ENCODE results near the gene ELAVL1.
"Not testable (repeated sequence)": the region's sequence is repeated elsewhere in the genome, so short reads cannot be mapped to it uniquely, and the experiment has no call there.

ELAVL1 gene

DNA sequence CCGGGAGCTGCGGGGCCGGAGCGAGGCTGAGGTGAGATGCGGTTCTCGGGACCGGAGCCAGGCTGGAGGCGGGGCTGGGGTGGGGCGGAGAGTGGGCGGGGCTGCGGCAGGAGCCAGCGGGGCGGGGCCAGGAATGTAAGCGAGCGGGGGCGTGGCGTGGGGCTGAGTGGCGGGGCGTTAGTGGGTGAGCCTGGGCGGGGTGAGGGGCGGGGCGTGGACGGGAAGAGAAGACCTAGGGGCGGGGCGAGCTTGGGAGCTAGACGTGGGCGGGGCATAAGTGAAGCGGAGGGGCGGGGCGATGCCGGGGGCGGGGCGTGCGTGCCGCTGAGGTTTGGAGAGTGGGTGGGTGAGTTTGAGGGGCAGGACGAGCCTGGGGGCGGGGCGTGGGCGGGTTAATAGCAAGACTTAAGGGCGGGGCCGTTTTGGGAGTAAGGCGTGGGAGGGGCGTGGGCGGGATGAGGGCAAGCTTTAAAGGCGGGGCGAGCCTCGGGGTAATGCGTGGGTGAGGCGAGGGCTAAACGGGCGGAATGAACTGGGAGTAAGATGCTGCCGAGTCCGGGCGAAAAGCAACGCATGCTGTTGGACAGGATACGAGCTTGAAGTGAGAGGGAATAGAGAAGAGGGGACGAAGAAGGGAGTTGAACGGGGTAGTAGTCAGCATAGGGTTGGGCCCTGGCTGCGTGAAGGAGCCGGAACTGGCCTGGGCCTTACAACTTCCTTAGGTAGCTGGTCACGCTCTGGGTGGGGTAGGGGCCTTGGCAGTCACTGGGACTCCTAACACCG lies 84.7 kb downstream of the ELAVL1 start:
- DNase-seq: peak; percentile 98

- DNase-seq: peak; percentile 96
Observed at GRCh38 chr19:7919610-7920518, 85.6 kb downstream of the ELAVL1 start, which contains the start of gene SNAPC2. SNAPC2 (plus strand) TSS chr19:7920338; CDS start chr19:7920367, 29 bp downstream.

- DNase-seq: no peak
Observed at GRCh38 chr19:7918615-7919421, 86.6 kb downstream of the ELAVL1 start.

- not testable (repeated sequence) for DNase-seq
Observed at GRCh38 chr19:7918062-7918614, 87.3 kb downstream of the ELAVL1 start.

GRCh38 chr19:7917267-7918061 lies 88.0 kb downstream of the ELAVL1 start:
- DNase-seq: peak; percentile 55

DNA sequence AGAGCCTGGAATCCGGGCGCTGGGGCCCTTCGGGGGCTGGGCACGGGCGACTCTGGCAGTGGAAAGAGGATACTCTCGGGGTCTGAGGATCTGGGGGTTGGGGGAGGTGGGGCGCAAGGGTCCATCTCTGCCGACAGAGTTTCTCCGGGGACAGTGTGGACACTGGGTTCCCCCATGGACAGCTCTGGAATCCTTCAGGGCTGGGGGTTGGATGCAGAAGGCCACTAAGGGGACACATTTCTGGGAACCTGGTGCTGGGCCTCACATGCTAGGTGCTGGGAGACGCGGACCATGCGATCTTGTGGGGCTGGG lies 88.5 kb downstream of the ELAVL1 start:
- DNase-seq: no peak

DNA sequence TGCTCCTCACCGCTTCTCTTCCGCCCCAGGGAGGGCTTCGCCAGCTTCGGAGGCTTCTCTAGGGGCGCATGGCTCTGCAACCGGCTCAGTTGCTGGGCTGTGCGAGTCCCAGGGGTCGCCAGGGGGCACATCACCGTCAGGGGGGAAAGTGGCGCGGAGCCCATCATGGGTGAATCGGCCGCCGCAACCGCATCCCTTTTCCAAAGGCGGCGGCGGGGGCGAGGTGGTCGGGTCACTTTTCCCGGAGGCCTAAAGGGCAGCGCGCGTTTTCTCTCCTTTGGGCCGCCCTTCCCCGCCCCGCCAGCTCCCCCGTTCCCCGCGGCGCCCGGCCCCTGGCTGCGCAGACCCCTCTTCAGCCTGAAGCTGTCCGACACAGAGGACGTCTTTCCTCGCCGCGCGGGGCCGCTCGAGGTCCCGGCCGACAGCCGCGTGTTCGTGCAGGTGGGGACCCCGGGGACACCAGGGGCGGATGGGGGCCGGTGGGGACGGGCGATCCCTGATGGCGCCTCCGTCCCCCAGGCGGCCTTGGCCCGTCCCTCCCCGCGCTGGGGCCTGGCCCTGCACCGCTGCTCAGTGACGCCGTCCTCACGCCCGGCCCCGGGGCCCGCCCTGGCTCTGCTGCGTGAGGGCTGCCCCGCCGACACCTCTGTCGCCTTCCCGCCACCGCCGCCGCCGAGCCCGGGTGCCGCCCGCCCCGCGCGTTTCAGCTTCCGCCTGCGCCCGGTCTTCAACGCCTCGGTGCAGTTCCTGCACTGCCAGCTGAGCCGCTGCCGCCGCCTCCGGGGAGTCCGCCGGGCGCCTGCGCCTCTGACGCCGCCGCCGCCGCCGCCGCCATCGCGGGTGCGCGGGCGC lies 89.1 kb downstream of the ELAVL1 start:
- peak; percentile 57 for DNase-seq

- no peak for DNase-seq
Observed at GRCh38 chr19:7915250-7916102, 90.0 kb downstream of the ELAVL1 start.

DNA sequence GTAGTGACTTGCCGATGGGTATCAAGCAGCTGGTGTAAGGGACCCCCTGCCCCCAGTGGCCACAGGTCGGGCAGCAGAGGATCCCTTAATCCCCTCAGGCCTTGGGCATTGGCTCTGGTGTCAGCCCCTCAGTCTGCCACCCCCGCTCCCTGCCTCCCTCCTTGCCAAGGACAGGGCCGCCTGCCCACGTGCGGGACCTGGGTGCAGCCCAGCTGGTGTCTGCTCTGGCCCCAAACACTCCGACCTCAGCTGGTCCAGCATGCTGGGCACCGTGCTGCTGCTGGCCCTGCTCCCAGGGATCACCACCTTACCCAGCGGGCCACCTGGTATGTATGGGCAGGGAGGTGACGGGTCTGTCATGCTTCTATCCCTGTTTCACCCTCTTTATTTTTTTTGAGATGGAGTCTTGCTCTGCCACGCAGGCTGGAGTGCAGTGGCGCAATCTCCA lies 90.8 kb downstream of the ELAVL1 start, which contains the start of gene TGFBR3L:
Gene TGFBR3L (plus strand): TSS at position 233 of the 448 bp plus-strand sequence.
- DNase-seq: no peak

- DNase-seq: no peak
Observed at GRCh38 chr19:7914099-7914498, 91.3 kb downstream of the ELAVL1 start.

DNA sequence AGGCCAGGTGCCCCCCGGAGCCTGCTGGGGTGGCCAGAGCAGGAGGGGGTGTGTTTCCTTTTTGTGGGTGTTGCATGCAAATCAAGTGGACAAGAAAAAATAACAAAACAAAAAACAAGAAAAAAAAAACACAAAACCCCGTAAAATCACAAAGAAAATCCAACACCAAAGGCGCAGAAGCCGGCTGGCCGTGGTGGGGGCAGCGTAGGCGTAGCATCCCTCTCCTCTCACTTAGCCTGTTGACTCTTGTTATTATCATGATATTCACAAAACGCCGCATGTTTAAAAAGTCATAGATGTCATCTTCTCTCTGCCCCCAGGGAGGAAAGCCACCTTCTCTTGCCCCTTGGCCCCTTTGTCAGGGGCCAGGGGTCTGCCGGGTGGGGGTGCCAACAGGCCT lies 91.8 kb downstream of the ELAVL1 start:
- DNase-seq: no peak

DNA sequence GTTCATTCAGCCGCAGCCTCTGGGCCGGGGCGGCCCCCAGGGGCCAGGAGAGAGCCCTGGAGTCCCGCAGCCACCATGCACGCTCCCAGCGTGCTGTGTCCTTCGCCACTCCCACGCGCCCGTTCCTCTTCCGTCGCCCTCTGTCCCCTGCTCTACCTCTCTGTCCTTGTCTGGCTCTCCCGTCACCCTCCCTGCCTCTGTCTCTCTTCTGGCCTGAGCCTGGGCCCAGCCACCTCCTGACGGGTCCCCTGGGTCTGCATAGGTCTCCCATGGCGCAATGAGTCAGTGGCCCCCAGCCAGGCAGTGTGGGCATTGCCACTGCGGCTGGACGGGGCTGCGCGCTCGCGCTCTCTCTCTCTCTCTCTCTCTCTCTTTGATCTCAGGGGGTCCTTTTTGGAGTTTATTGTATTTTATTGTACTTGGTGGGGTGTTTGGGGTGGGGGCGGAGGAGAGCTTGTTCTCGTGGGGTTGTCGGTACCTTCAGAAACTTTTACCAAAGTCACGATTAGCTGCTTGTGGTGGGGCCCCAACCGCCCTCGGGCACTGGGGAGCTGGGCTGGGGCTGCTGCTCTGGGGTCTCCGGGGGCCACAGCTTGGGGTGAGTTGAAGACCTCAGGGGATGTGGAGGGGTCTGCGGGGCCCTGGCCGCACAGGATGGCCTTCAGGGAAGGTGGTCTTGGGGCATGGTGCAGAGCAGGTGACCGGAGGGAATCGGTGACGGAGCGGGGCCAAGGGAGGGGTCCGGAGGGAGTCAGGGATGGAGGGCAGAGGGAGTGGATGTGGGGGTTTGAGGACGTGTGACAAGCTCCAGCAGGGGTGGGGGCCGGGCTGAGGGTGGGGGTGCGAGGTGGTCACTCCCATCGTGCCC lies 92.5 kb downstream of the ELAVL1 start:
- no peak for DNase-seq

DNA sequence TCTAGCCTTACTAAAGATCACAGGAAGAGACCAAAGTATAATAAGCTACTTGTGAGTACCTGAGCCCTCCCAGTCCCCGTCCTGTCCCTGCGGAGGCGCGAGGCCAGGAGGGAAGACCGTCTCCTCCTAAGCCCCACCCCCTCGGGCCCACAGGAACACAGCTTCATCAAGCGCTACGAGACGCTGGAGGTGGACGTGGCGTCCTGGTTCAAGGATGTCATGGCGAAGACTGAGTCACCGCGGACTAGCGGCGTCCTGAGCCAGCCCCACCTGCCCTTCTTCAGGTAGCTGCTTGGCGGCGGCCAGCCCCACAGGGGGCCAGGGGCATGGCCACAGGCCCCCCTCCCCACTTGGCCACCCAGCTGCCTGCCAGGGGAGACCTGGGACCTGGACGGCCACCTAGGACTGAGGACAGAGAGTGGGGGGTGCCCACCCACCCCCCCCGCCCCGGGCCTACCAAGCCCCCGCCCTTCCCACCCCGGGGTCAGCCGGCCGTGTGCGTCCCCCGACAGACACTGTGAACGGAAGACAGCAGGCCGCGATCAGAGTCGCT lies 93.2 kb downstream of the ELAVL1 start:
- DNase-seq: no peak

DNA sequence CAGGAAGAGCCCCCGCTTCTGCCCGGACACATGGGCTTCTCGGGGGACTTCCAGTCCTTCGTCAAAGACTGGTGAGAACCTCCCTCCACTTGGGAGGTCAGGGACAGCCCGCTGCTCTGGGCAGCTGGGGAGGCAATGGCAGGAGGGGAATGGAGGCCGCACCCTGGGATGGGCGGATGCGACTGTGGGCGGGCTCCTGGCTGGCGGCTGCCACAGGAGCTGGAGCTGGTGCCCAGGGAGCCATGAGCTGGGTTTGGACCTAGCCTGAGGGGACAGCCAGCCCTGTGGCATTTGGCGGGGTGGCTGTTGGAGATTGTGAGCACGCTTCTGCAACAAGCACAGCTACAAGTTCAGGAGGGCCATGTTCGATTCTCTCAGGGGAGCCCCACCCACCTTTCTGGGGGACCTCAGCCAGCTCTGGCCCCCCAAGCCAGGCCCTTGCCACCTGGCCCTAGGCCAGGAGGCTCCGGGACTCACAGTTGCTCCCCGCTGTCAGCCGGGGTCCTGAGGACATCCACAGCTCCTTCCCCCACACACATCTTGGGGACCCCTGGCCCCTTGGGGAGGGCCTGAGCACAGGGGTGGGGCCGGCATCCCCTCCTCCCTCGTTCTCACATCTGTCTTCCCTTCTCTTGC lies 93.8 kb downstream of the ELAVL1 start:
- no peak for DNase-seq

DNA sequence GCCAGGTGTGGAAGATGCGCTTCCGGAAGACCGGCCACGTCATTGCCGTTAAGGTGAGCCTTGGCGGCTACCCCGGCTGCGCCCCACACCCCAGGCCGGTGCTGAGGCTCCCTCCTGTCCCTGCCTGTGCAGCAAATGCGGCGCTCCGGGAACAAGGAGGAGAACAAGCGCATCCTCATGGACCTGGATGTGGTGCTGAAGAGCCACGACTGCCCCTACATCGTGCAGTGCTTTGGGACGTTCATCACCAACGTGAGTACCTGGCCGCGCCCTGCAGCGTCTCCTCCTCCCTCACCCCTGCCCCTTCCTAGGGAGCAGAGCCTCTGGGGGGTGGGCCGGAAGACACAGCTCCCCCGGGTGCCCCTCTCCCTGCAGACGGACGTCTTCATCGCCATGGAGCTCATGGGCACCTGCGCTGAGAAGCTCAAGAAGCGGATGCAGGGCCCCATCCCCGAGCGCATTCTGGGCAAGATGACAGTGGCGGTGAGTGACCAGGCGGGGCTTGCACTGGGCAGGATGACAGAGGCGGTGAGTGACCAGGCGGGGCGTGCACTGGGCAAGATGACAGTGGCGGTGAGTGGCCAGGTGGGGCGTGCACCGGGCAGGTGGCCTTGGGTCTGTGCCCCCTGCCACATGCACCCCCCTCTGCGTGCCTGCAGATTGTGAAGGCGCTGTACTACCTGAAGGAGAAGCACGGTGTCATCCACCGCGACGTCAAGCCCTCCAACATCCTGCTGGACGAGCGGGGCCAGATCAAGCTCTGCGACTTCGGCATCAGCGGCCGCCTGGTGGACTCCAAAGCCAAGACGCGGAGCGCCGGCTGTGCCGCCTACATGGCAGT lies 94.9 kb downstream of the ELAVL1 start:
- no peak for DNase-seq

DNA sequence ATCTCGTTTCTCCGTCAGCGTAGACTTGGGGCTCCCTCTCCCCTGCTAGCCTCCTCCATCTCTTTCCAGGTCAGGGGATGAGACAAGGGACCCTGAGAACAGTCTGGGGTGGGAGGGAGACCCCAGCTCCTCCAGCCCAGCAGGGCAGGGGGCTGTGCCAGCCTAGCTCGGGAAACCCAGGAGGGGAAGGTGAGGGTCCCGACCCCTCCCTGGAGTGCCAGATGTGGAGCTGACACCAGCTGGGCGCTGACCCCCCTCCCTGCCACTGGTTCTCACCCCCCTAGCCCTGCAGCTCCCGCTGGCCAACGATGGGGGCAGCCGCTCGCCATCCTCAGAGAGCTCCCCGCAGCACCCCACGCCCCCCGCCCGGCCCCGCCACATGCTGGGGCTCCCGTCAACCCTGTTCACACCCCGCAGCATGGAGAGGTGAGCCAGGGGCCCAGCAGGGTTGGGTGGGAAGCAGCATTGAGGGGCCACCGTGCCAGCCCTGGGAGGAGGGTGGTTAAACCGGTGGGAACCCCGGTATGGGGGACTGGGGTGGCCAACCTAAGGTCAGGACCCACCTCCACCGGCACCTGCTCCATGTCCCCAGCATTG lies 95.9 kb downstream of the ELAVL1 start:
- no peak for DNase-seq

Measured in stimulated activated CD4-positive, alpha-beta T cell treated with anti-CD3 and anti-CD28 coated beads, Interleukin-4, amount 100 ng/mL, for 24 hours (primary cell).